Adrenal gland (tissue), 12 donors: ENCODE data around the gene EHBP1. TPM values are rescaled to one million over a fixed set of nuclear protein-coding genes. Genes with fewer than 3 reads are reported as not detected.

ENCODE experiments used
- DNase-seq, 7 donors: peaks; one replicate each; pipeline ENCODE4 v3.0.0-alpha.2; 2019 to 2020
- H3K27ac ChIP-seq, 5 donors: fragments of 200-600 bp; sonication (generic) in 4 of 5; 1 replicate in 3 of 5; 2 replicates in 2 of 5; pipeline versions ENCODE4 v1.5.1 to v1.8.0; 2016 to 2020; ENCODE audit warnings: mild to moderate bottlenecking in 1 of 5
- H3K27me3 ChIP-seq: fragments of 200-600 bp; 2 replicates; pipeline ENCODE4 v1.8.0; 2021
- H3K36me3 ChIP-seq, 2 donors: fragments of 200-600 bp; replicated peaks in 1 of 2; 1 replicate in 1 of 2; 2 replicates in 1 of 2; pipeline versions ENCODE4 v1.5.1 to v1.8.0; 2018 to 2022
- H3K4me1 ChIP-seq, 2 donors: fragments of 200-600 bp; replicated peaks in 1 of 2; 1 replicate in 1 of 2; 2 replicates in 1 of 2; pipeline versions ENCODE4 v1.5.1 to v1.8.0; 2018 to 2021
- H3K4me3 ChIP-seq, 4 donors: fragments of 200-600 bp; sonication (generic) in 3 of 4; one replicate each; pipeline ENCODE4 v1.5.1; 2016 to 2018
- H3K9me3 ChIP-seq, 3 donors: fragments of 200-600 bp; sonication (generic) in 1 of 3; replicated peaks in 1 of 3; 1 replicate in 2 of 3; 2 replicates in 1 of 3; pipeline versions ENCODE4 v1.5.1 to v1.8.0; 2016 to 2021
- POLR2A ChIP-seq, 2 donors: fragments of 450-650 bp; IDR thresholded peaks; one replicate each; pipeline ENCODE4 v1.6.1; 2017; ENCODE audit warnings: antibody characterized with exemption in 2 of 2, mild to moderate bottlenecking in 2 of 2, moderate library complexity in 1 of 2
- WGBS, 4 donors: extraction: QIAGEN DNeasy Blood & Tissue Kit in 2 of 4; methylation state at CpG; one replicate each; pipeline versions ENCODE4 v1.1.5 to v1.1.7; 2013 to 2017; 5-methylcytosine and 5-hydroxymethylcytosine counted together
- intact Hi-C, 2 donors: fragments of 100-400 bp; cut with DNase I; formaldehyde crosslinking; loops; one replicate each; pipeline versions ENCODE4 v1.14.1 to v1.15.0; 2022 to 2023
- polyA plus RNA-seq, 3 donors: library from polyadenylated mRNA; stranded (reverse); fragments of 200-250 nt in 2 of 3; fragments of 350-450 nt in 1 of 3; fragmentation: Illumina TruSeq in 1 of 3; extraction: RNeasy Lipid Tissue Mini Kit (QIAGEN cat#74804) in 1 of 3; gene quantifications; one replicate each; pipeline ENCODE4 v1.2.3, GENCODE V29; 2013 to 2014
- total RNA-seq, 9 donors: library from RNA; depleted of rRNA in 4 of 9; stranded (reverse); fragments of >200 nt in 4 of 9; fragments of 120-200 nt in 1 of 9; fragmentation: NEBNext Ultra II Directional in 1 of 9; extraction: Animal tissue kit (Norgen Biotek cat#: 25700) in 1 of 9; gene quantifications; one replicate each; pipeline versions ENCODE4 v1.1.0 to v1.2.4, GENCODE V29; 2013 to 2023
- TF ChIP-seq, protein P1 (sequence below), 6 experiments: fragments of 450-650 bp in 4 of 6; fragments of 200-600 bp in 2 of 6; sonication (generic) in 1 of 6; IDR thresholded peaks; 1 replicate in 5 of 6; 2 replicates in 1 of 6; pipeline versions ENCODE4 v1.5.1 to v1.8.0; 2016 to 2021; ENCODE audit warnings: antibody characterized with exemption in 6 of 6, mild to moderate bottlenecking in 2 of 6, moderate library complexity in 1 of 6
- donor health status: healthy with polysubstance abuse.
- donor health status: Bipolar disorder and iron deficiency.
- donor health status: DM: yes; HTN: yes; CAD: no.
- donor health status: DM: no; HTN: no; CAD: no.
- donor health status: DM: no; HTN: no; CAD: no.
- donor health status: DM: yes; HTN: yes; CAD: no.

The EHBP1 gene
- total and polyA plus RNA-seq, 12 donors = 13.5 to 83.6 (median 46.3) TPM

DNA sequence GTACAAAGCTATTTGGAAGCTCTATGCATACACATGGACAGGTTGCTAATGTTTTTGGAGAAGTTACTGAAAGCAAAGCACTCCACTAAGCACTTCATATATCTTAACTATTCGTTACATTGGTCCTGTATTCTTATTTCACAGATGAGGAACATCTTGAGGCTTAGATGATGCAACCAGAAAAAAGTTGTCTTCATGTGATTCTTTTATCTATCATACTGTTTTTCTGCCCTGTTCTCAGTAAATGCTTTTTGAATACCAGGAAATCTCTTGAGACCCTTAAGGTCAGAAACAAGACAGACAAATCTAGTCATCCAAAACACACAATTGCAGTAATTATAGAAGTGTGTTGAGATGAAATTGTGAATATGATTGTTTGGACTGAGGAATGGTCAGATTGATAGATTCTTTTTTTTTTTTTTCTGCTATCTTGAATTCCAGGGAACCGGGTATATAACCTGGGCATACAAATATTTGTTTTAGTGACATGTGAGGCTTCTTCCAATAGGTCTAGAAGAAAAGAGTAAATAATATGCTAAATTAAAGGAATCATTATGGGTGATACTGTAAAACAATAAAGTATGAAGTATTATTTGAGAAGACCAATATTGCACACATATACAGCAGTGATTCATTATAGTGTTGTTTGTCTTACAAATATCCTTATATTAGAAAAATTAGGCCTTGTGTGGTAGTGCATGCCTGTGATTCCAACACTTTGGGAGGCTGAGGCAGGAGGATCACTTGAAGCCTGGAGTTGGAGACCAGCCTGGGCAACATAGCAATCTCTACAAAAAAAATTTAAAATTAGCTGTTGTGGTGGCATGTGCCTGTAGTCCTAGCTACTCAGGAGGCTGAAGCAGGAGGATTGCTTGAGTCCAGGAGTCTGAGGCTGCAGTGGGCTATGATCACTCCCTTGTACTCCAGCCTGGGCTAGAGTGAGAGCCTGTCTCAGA is 33.7 kb downstream of the EHBP1 start:
- Histone ChIP-seq H3K9me3 (no peaks in the 10 kb centered on the region), H3K27me3 (no peaks in the 10 kb centered on the region), H3K4me1 (peaks cover 11 to 30% of the 10 kb centered on the region in 2 donors), H3K4me3 (no peak overlapping the region), H3K27ac (no peak overlapping the region), H3K36me3 (no peaks in the 10 kb centered on the region)
- WGBS, 4 donors = 67 to 83% (median 71%) methylated on average over 2 of the region's 2 CpGs
- TF ChIP-seq, protein P1, sequence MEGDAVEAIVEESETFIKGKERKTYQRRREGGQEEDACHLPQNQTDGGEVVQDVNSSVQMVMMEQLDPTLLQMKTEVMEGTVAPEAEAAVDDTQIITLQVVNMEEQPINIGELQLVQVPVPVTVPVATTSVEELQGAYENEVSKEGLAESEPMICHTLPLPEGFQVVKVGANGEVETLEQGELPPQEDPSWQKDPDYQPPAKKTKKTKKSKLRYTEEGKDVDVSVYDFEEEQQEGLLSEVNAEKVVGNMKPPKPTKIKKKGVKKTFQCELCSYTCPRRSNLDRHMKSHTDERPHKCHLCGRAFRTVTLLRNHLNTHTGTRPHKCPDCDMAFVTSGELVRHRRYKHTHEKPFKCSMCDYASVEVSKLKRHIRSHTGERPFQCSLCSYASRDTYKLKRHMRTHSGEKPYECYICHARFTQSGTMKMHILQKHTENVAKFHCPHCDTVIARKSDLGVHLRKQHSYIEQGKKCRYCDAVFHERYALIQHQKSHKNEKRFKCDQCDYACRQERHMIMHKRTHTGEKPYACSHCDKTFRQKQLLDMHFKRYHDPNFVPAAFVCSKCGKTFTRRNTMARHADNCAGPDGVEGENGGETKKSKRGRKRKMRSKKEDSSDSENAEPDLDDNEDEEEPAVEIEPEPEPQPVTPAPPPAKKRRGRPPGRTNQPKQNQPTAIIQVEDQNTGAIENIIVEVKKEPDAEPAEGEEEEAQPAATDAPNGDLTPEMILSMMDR (IDR thresholded peaks at IDR 0.05) = no peak
- TF ChIP-seq POLR2A (IDR thresholded peaks at IDR 0.05) = no peak
- intact Hi-C loops = no loop called here
- no peak for DNase-seq

DNA sequence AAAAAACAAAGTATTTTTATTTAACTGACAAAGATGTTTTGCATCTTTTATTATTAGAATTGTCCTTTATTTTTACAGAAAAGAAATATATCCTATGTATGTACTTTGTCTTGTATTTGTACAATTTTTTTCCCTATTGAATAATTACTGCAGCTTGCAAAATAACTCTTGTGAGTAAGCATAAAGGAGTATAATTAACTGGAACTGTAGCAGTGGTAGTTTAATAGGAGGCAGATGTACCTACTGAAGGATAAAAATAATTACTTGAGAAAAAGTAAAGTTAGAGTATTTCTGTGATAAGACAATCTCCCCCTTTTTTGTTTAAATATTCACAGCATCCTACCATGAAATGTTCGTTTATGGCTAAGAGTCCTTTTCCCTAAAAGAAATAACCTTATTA is 34.7 kb downstream of the EHBP1 start:
- TF ChIP-seq POLR2A (IDR thresholded peaks at IDR 0.05) = no peak
- TF ChIP-seq, protein P1 (IDR thresholded peaks at IDR 0.05) = no peak
- intact Hi-C loops = no loop called here

DNA sequence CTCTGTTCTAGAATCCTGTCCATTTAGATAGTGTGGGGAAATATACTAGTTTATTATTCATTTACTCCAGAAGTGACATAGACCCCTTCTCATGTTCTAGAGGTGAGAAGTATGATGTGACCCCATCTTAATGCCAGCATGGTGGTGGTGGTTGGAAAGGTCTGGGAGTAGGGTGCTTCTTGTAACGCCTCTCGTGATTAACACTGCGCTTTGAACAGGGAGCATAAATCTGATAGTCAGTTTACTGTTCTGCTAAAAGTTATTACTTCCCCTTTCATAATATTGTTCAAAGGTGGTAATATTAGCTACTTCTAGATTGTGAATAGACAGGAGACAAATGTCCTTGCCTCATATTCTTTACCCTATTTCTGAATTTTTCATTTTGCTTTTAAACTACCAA is 35.6 kb downstream of the EHBP1 start:
- no peaks in the 10 kb centered on the region for H3K36me3 ChIP-seq
- H3K9me3 ChIP-seq = no peaks in the 10 kb centered on the region
- no peaks in the 10 kb centered on the region for H3K27me3 ChIP-seq
- intact Hi-C loops = no loop called here
- peaks cover 11 to 30% of the 10 kb centered on the region in 2 donors for H3K4me1 ChIP-seq
- no peak overlapping the region for H3K4me3 ChIP-seq
- H3K27ac ChIP-seq = no peak overlapping the region
- no peak for DNase-seq
- 83 to 98% (median 87%) methylated on average over 3 of the region's 3 CpGs for WGBS, 4 donors
- TF ChIP-seq, protein P1 (IDR thresholded peaks at IDR 0.05) = no peak
- no peak for TF ChIP-seq POLR2A (IDR thresholded peaks at IDR 0.05)

More for the DNA sequence above, 34.7 kb downstream of the EHBP1 start:
- H3K27me3 ChIP-seq = no peaks in the 10 kb centered on the region
- no peaks in the 10 kb centered on the region for H3K9me3 ChIP-seq
- H3K36me3 ChIP-seq = no peaks in the 10 kb centered on the region
- no peak overlapping the region for H3K4me3 ChIP-seq
- DNase-seq = no peak
- H3K4me1 ChIP-seq = peaks cover 11 to 30% of the 10 kb centered on the region in 2 donors
- H3K27ac ChIP-seq = no peak overlapping the region
- WGBS, 4 donors = 45 to 62% (median 55%) methylated on average over 1 of the region's 1 CpG

DNA sequence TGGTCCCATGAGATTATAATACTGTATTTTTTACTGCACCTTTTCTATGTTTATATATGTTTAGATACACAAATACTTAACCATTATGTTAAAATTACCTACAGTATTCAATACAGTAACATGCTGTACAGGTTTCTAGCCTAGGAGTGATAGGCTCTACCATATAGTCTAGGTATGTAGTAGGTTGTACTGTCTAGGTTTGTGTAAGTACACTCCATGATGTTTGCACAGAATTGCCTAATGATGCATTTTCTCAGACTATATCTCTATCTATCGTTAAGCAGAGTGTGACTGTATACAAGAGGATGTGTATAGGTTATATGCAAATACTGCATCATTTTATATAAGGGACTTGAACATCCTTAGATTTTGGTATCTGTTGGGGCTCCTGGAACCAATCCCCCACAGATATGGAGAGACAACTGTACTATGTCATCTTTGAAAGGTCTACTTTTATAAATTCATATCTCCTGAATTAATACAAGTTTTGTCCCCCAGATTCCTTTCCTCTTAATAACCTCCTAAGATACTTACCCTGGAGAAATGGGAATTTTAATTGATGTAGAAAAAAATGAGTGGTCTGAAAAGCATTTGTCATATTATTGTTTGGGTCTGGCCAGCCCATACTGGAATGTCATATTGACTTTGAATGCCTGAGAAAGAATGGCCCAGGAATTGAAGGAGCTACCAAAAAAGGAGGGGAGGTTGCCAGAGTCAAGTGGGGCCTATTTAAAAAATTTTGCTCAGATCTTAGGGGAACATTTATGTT is 36.6 kb downstream of the EHBP1 start:
- Histone ChIP-seq H3K36me3 (no peaks in the 10 kb centered on the region), H3K27me3 (no peaks in the 10 kb centered on the region), H3K4me3 (no peak overlapping the region), H3K27ac (no peak overlapping the region), H3K4me1 (peaks cover 11 to 36% of the 10 kb centered on the region in 2 donors), H3K9me3 (no peaks in the 10 kb centered on the region)
- 88 to 97% (median 96%) methylated on average over 1 of the region's 1 CpG for WGBS, 4 donors
- intact Hi-C loops = no loop called here
- no peak for DNase-seq
- TF ChIP-seq POLR2A (IDR thresholded peaks at IDR 0.05) = no peak
- TF ChIP-seq, protein P1 (IDR thresholded peaks at IDR 0.05) = no peak
